ENCODE measurements around the gene FAM163A. TPM values are rescaled to one million over a fixed set of nuclear protein-coding genes. Genes with fewer than 3 reads are reported as not detected.
"Not testable (repeated sequence)": the region's sequence is repeated elsewhere in the genome, so short reads cannot be mapped to it uniquely, and the experiment has no call there.

FAM163A gene
- total and polyA plus RNA-seq, 7 experiments from 2014 or later: 0.06 to 0.17 (median 0.14) TPM; not detected in 4

GRCh38 chr1:179831852-179832699 is 89.0 kb downstream of the FAM163A start:
- ATAC-seq (peak; percentile 84), DNase-seq (peak in 7 of 9 donors; percentile 63 to 80 (median 76))
- H3K4me3 ChIP-seq (ENCODE audit: low read length): peak overlapping the region; percentile 56
- intact Hi-C loops (cut with micrococcal nuclease): loop anchor here (1.0 to 5.0 kb wide), 6 partner anchors 17 to 1105 kb away; partner anchors contain the start of genes RALGPS2 (in 1 of the 2), SOAT1 (in 1 of the 2) and TOR1AIP1 (in 1 of the 2)
- peak overlapping the region; percentile 59 for H3K27ac ChIP-seq (ENCODE audit: low read depth, low read length)
- H3K4me3 Mint-ChIP-seq: peak overlapping the region; percentile 63 to 81 (median 72)
- POLR2A ChIA-PET: interaction anchor here (0.8 to 4.5 kb wide), 7 partner anchors 10 to 51 kb away, joined by 3 to 66 read pairs (median 3); partner anchors contain the start of genes TOR1AIP1 and TOR1AIP2
- peaks cover 0 to 6% (median 4%) of the 10 kb centered on the region in 5 donors for H3K36me3 Mint-ChIP-seq
- H3K9me3 ChIP-seq (ENCODE audit: control insufficient read depth in 2 of 3, low read length in 3 of 3): no peaks in the 10 kb centered on the region
- no peaks in the 10 kb centered on the region for H3K36me3 ChIP-seq (ENCODE audit: control insufficient read depth in 2 of 3, insufficient read depth in 3 of 3, low read length in 3 of 3)
- peak overlapping the region; percentile 52 to 95 (median 91) for H3K27ac Mint-ChIP-seq
- peaks cover 23 to 47% (median 38%) of the 10 kb centered on the region in 7 donors for H3K4me1 Mint-ChIP-seq
- H3K4me1 ChIP-seq (ENCODE audit: control insufficient read depth in 2 of 2, insufficient read depth in 2 of 2, low read length in 2 of 2): peaks cover 16 to 37% of the 10 kb centered on the region in 2 donors
- no peaks in the 10 kb centered on the region for H3K9me3 Mint-ChIP-seq
- no peaks in the 10 kb centered on the region for H3K27me3 ChIP-seq (ENCODE audit: control insufficient read depth in 2 of 2, insufficient read depth in 2 of 2, low read length in 2 of 2)
- CTCF ChIA-PET: interaction anchor here (0.9 to 4.3 kb wide), 6 partner anchors 9 to 127 kb away, joined by 3 to 33 read pairs (median 4); partner anchors contain the start of gene TOR1AIP1
- no peaks in the 10 kb centered on the region for H3K27me3 Mint-ChIP-seq

- H3K27me3 Mint-ChIP-seq; intact Hi-C loops (cut with micrococcal nuclease); POLR2A ChIA-PET; H3K27ac ChIP-seq (ENCODE audit: low read depth, low read length); ATAC-seq; H3K27me3 ChIP-seq (ENCODE audit: control insufficient read depth in 2 of 2, insufficient read depth in 2 of 2, low read length in 2 of 2); H3K9me3 Mint-ChIP-seq; H3K27ac Mint-ChIP-seq; H3K4me3 ChIP-seq (ENCODE audit: low read length); DNase-seq; H3K9me3 ChIP-seq (ENCODE audit: control insufficient read depth in 2 of 3, low read length in 3 of 3); H3K4me3 Mint-ChIP-seq; H3K36me3 ChIP-seq (ENCODE audit: control insufficient read depth in 2 of 3, insufficient read depth in 3 of 3, low read length in 3 of 3): not testable (repeated sequence)
- H3K4me1 Mint-ChIP-seq: peaks cover 8 to 27% (median 16%) of the 10 kb centered on the region in 7 donors
- H3K36me3 Mint-ChIP-seq: peaks cover 2 to 20% (median 8%) of the 10 kb centered on the region in 5 donors
- CTCF ChIA-PET: interaction anchor here (1.5 to 2.6 kb wide), 2 partner anchors 22 to 27 kb away, joined by 3 to 15 read pairs; no protein-coding TSS in a partner anchor
- H3K4me1 ChIP-seq (ENCODE audit: control insufficient read depth in 2 of 2, insufficient read depth in 2 of 2, low read length in 2 of 2): peaks cover 5 to 15% of the 10 kb centered on the region in 2 donors
Measured at GRCh38 chr1:179836686-179837445, 93.8 kb downstream of the FAM163A start.

- Mint-ChIP-seq H3K4me1 (peaks cover 0 to 16% (median 0%) of the 10 kb centered on the region in 7 donors), H3K27ac (no peak overlapping the region), H3K36me3 (peaks cover 4 to 30% (median 16%) of the 10 kb centered on the region in 5 donors), H3K4me3 (no peak overlapping the region), H3K27me3 (no peaks in the 10 kb centered on the region), H3K9me3 (no peaks in the 10 kb centered on the region)
- Histone ChIP-seq H3K27ac (ENCODE audit: low read depth, low read length) (no peak overlapping the region), H3K36me3 (ENCODE audit: control insufficient read depth in 2 of 3, insufficient read depth in 3 of 3, low read length in 3 of 3) (peaks cover 0 to 9% (median 0%) of the 10 kb centered on the region in 3 experiments), H3K27me3 (ENCODE audit: control insufficient read depth in 2 of 2, insufficient read depth in 2 of 2, low read length in 2 of 2) (no peaks in the 10 kb centered on the region), H3K9me3 (ENCODE audit: control insufficient read depth in 2 of 3, low read length in 3 of 3) (no peaks in the 10 kb centered on the region), H3K4me3 (ENCODE audit: low read length) (no peak overlapping the region), H3K4me1 (ENCODE audit: control insufficient read depth in 2 of 2, insufficient read depth in 2 of 2, low read length in 2 of 2) (no peaks in the 10 kb centered on the region)
- DNase-seq: no peak
- intact Hi-C loops (cut with micrococcal nuclease): no loop called here
- CTCF ChIA-PET: interaction anchor here (1.2 kb wide), 1 partner anchor 26 kb away, joined by 3 read pairs; no protein-coding TSS in a partner anchor
- POLR2A ChIA-PET: no interaction called here
- ATAC-seq: no peak
Measured at GRCh38 chr1:179840107-179840506, 97.0 kb downstream of the FAM163A start.

GRCh38 chr1:179848233-179848632 is 105.1 kb downstream of the FAM163A start:
- ChIA-PET CTCF (interaction anchor here (0.7 kb wide), 1 partner anchor 9 kb away, joined by 3 read pairs; no protein-coding TSS in a partner anchor), POLR2A (interaction anchor here (0.7 to 1.8 kb wide), 2 partner anchors 13 to 29 kb away, joined by 4 read pairs; partner anchors contain the start of gene TOR1AIP2)
- intact Hi-C loops (cut with micrococcal nuclease): no loop called here
- Mint-ChIP-seq H3K4me1 (peaks cover 0 to 12% (median 3%) of the 10 kb centered on the region in 7 donors), H3K27ac (peak overlapping the region in 1 of 9 donors; percentile 70), H3K27me3 (no peaks in the 10 kb centered on the region), H3K9me3 (no peaks in the 10 kb centered on the region), H3K36me3 (peaks cover 4 to 59% (median 25%) of the 10 kb centered on the region in 5 donors), H3K4me3 (no peak overlapping the region)
- H3K9me3 ChIP-seq (ENCODE audit: control insufficient read depth in 2 of 3, low read length in 3 of 3): no peaks in the 10 kb centered on the region
- no peak overlapping the region for H3K4me3 ChIP-seq (ENCODE audit: low read length)
- no peaks in the 10 kb centered on the region for H3K4me1 ChIP-seq (ENCODE audit: control insufficient read depth in 2 of 2, insufficient read depth in 2 of 2, low read length in 2 of 2)
- ATAC-seq: no peak
- no peak for DNase-seq
- no peak overlapping the region for H3K27ac ChIP-seq (ENCODE audit: low read depth, low read length)
- peaks cover 4 to 55% (median 9%) of the 10 kb centered on the region in 3 experiments for H3K36me3 ChIP-seq (ENCODE audit: control insufficient read depth in 2 of 3, insufficient read depth in 3 of 3, low read length in 3 of 3)
- H3K27me3 ChIP-seq (ENCODE audit: control insufficient read depth in 2 of 2, insufficient read depth in 2 of 2, low read length in 2 of 2): no peaks in the 10 kb centered on the region

- Histone ChIP-seq H3K4me3 (ENCODE audit: low read length) (no peak overlapping the region), H3K9me3 (ENCODE audit: control insufficient read depth in 2 of 3, low read length in 3 of 3) (no peaks in the 10 kb centered on the region), H3K27me3 (ENCODE audit: control insufficient read depth in 2 of 2, insufficient read depth in 2 of 2, low read length in 2 of 2) (no peaks in the 10 kb centered on the region), H3K36me3 (ENCODE audit: control insufficient read depth in 2 of 3, insufficient read depth in 3 of 3, low read length in 3 of 3) (peaks cover 3 to 39% (median 4%) of the 10 kb centered on the region in 3 experiments), H3K27ac (ENCODE audit: low read depth, low read length) (no peak overlapping the region), H3K4me1 (ENCODE audit: control insufficient read depth in 2 of 2, insufficient read depth in 2 of 2, low read length in 2 of 2) (no peaks in the 10 kb centered on the region)
- DNase-seq (no peak), ATAC-seq (no peak)
- Mint-ChIP-seq H3K27ac (no peak overlapping the region), H3K4me1 (peaks cover 0 to 14% (median 6%) of the 10 kb centered on the region in 7 donors), H3K9me3 (no peaks in the 10 kb centered on the region), H3K4me3 (no peak overlapping the region), H3K36me3 (peaks cover 0 to 64% (median 26%) of the 10 kb centered on the region in 5 donors), H3K27me3 (no peaks in the 10 kb centered on the region)
- intact Hi-C loops (cut with micrococcal nuclease): no loop called here
- CTCF ChIA-PET: interaction anchor here (0.6 to 1.5 kb wide), 4 partner anchors 14 to 627 kb away, joined by 3 to 4 read pairs (median 3); no protein-coding TSS in a partner anchor
- POLR2A ChIA-PET: interaction anchor here (1.1 to 1.4 kb wide), 2 partner anchors 12 to 43 kb away, joined by 5 read pairs; no protein-coding TSS in a partner anchor
Measured at GRCh38 chr1:179853102-179853501, 110.0 kb downstream of the FAM163A start.

- peaks cover 0 to 51% (median 25%) of the 10 kb centered on the region in 5 donors for H3K36me3 Mint-ChIP-seq
- CTCF ChIA-PET: not testable (repeated sequence)
Measured at GRCh38 chr1:179855831-179856230, 112.7 kb downstream of the FAM163A start.

More at GRCh38 chr1:179855831-179856230, 112.7 kb downstream of the FAM163A start:
- H3K4me1 ChIP-seq (ENCODE audit: control insufficient read depth in 2 of 2, insufficient read depth in 2 of 2, low read length in 2 of 2); H3K4me3 ChIP-seq (ENCODE audit: low read length); H3K27me3 Mint-ChIP-seq; H3K4me3 Mint-ChIP-seq; H3K27ac Mint-ChIP-seq; H3K27ac ChIP-seq (ENCODE audit: low read depth, low read length); H3K27me3 ChIP-seq (ENCODE audit: control insufficient read depth in 2 of 2, insufficient read depth in 2 of 2, low read length in 2 of 2); POLR2A ChIA-PET; intact Hi-C loops (cut with micrococcal nuclease); H3K9me3 ChIP-seq (ENCODE audit: control insufficient read depth in 2 of 3, low read length in 3 of 3); DNase-seq; H3K9me3 Mint-ChIP-seq; ATAC-seq: not testable (repeated sequence)
- peaks cover 0 to 19% (median 4%) of the 10 kb centered on the region in 3 experiments for H3K36me3 ChIP-seq (ENCODE audit: control insufficient read depth in 2 of 3, insufficient read depth in 3 of 3, low read length in 3 of 3)
- H3K4me1 Mint-ChIP-seq: peaks cover 2 to 19% (median 6%) of the 10 kb centered on the region in 7 donors

Measured in naive thymus-derived CD4-positive, alpha-beta T cell (primary cell).